DND-41 (cell line): ENCODE data around the gene RALGAPA2.

Experiments used
- EZH2 ChIP-seq: IDR thresholded peaks from 3 replicates; pipeline ENCODE4 v1.6.1; 2012; ENCODE audit warnings: borderline replicate concordance, low read depth, mild to moderate bottlenecking, moderate library complexity, low read length, inconsistent platforms; ENCODE audit not compliant: severe bottlenecking
- TF ChIP-seq, protein P1 (sequence below): IDR thresholded peaks from 2 replicates; pipeline ENCODE4 v1.5.1; 2012; ENCODE audit warnings: borderline replicate concordance, low read length, moderate library complexity, mild to moderate bottlenecking; ENCODE audit not compliant: poor library complexity, severe bottlenecking; ENCODE audit errors: extremely low read depth

DNA sequence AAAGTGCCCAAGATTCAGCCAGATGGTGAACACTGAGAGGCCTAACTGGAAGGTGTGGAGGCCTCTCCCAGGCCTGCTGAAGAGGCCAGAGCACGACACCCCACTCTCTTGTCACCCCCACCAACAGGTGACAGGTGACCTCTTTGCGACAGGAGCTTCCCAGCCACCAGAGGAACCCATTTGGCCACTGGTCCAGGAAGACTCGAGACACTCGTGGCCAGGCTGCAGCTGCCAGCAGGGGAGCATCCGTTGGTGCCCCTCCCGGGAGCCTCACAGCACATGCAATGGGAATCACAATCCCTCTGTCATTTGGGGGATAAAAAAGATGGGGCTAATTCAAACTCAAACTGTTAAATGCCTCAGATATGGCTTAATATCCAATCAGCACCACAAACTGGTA lies 181.2 kb downstream of the RALGAPA2 start:
- TF ChIP-seq, protein P1, sequence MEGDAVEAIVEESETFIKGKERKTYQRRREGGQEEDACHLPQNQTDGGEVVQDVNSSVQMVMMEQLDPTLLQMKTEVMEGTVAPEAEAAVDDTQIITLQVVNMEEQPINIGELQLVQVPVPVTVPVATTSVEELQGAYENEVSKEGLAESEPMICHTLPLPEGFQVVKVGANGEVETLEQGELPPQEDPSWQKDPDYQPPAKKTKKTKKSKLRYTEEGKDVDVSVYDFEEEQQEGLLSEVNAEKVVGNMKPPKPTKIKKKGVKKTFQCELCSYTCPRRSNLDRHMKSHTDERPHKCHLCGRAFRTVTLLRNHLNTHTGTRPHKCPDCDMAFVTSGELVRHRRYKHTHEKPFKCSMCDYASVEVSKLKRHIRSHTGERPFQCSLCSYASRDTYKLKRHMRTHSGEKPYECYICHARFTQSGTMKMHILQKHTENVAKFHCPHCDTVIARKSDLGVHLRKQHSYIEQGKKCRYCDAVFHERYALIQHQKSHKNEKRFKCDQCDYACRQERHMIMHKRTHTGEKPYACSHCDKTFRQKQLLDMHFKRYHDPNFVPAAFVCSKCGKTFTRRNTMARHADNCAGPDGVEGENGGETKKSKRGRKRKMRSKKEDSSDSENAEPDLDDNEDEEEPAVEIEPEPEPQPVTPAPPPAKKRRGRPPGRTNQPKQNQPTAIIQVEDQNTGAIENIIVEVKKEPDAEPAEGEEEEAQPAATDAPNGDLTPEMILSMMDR, result no peak
- no peak for TF ChIP-seq EZH2
